Ovary (tissue), 10 donors: ENCODE results near the gene PITPNM3. TPM values are rescaled to one million over a fixed set of nuclear protein-coding genes. Genes with fewer than 3 reads are reported as not detected.

Source experiments
- DNase-seq, 5 donors: peaks; one replicate each; pipeline ENCODE4 v3.0.0-alpha.2; 2019 to 2020
- H3K27ac ChIP-seq, 2 donors: fragments of 200-600 bp; one replicate each; pipeline versions ENCODE4 v1.5.1 to v1.8.0; 2019 to 2022
- H3K27me3 ChIP-seq: fragments of 200-600 bp; one replicate; pipeline ENCODE4 v1.8.0; 2022
- H3K36me3 ChIP-seq: fragments of 200-600 bp; sonication (generic); one replicate; pipeline ENCODE4 v1.5.1; 2019
- H3K4me1 ChIP-seq: one replicate; pipeline ENCODE4 v1.8.1; 2013; ENCODE audit warnings: mild to moderate bottlenecking, moderate library complexity; ENCODE audit not compliant: insufficient read depth
- H3K4me3 ChIP-seq: fragments of 200-600 bp; sonication (generic); one replicate; pipeline ENCODE4 v1.5.1; 2017
- H3K9me3 ChIP-seq, 2 donors: fragments of 200-600 bp in 1 of 2; sonication (generic) in 1 of 2; one replicate each; pipeline versions ENCODE4 v1.5.1 to v1.8.1; 2013 to 2019; ENCODE audit warnings: mild to moderate bottlenecking in 1 of 2, moderate library complexity in 1 of 2
- CTCF ChIP-seq, 3 donors: fragments of 450-650 bp in 2 of 3; fragments of 200-600 bp in 1 of 3; IDR thresholded peaks; one replicate each; pipeline versions ENCODE4 v1.5.1 to v1.8.0; 2016 to 2022; ENCODE audit warnings: antibody characterized with exemption in 3 of 3, mild to moderate bottlenecking in 1 of 3
- EP300 ChIP-seq: sonication (generic); formaldehyde crosslinking; IDR thresholded peaks from one replicate; pipeline ENCODE4 v1.6.1; 2017; ENCODE audit warnings: antibody characterized with exemption
- POLR2A ChIP-seq: fragments of 450-650 bp; IDR thresholded peaks from one replicate; pipeline ENCODE4 v1.6.1; 2017; ENCODE audit warnings: antibody characterized with exemption, mild to moderate bottlenecking, moderate library complexity
- WGBS, 3 donors: extraction: QIAGEN DNeasy Blood & Tissue Kit in 1 of 3; methylation state at CpG; one replicate each; pipeline versions ENCODE4 v1.1.5 to v1.1.7; 2013 to 2017; 5-methylcytosine and 5-hydroxymethylcytosine counted together
- intact Hi-C, 4 donors: fragments of 100-400 bp; cut with DNase I; formaldehyde crosslinking; loops; one replicate each; pipeline versions ENCODE4 v1.11.0 to v1.15.1; 2022 to 2023
- long read RNA-seq, 3 donors: library from polyadenylated mRNA in 2 of 3; unstranded in 2 of 3; transcript quantifications; one replicate each; pipeline ENCODE4 v2.0.0 and lab custom pipeline, GENCODE V29; 2021 to 2026
- polyA plus RNA-seq, 2 donors: library from polyadenylated mRNA; stranded (reverse); fragments of 200-250 nt in 1 of 2; fragments of 350-450 nt in 1 of 2; fragmentation: Illumina TruSeq in 1 of 2; extraction: RNeasy Lipid Tissue Mini Kit (QIAGEN cat#74804) in 1 of 2; gene quantifications; one replicate each; pipeline ENCODE4 v1.2.3, GENCODE V29; 2013 to 2014
- total RNA-seq, 7 donors: library from RNA; depleted of rRNA in 2 of 7; stranded (reverse); fragments of >200 nt in 2 of 7; fragmentation: NEBNext Ultra II Directional in 3 of 7; extraction: Animal tissue kit (Norgen Biotek cat#: 25700) in 3 of 7; gene quantifications; one replicate each; pipeline versions ENCODE4 v1.1.0 to v1.2.4, GENCODE V29; 2016 to 2023
- donor health status: DM: no; HTN: no; CAD: no; lungs with moderate emphysema.
- donor health status: DM: no; HTN: no; CAD: no.
- donor health status: Bipolar disorder and iron deficiency.
- donor health status: DM: yes; HTN: yes; CAD: no.
- donor health status: DM: no; HTN: no; CAD: no.
- donor health status: DM: yes; HTN: yes; CAD: no.

PITPNM3 gene
- total RNA-seq (10 to 100 TPM; 10.0 to 68.7 (median 30.3) TPM), polyA plus RNA-seq (10 to 100 TPM; 10.3 to 12.8 TPM)
- long read RNA-seq, donor 1, partial matches to known transcripts, result 2 of 33 reads
- long read RNA-seq, donor 1, other reads (novel, unspliced or antisense), result 31 of 33 reads
- long read RNA-seq, donor 2, result 0 reads
- long read RNA-seq, donor 3, partial matches to known transcripts, result 29 of 90 reads
- long read RNA-seq, donor 3, other reads (novel, unspliced or antisense), result 61 of 90 reads

DNA sequence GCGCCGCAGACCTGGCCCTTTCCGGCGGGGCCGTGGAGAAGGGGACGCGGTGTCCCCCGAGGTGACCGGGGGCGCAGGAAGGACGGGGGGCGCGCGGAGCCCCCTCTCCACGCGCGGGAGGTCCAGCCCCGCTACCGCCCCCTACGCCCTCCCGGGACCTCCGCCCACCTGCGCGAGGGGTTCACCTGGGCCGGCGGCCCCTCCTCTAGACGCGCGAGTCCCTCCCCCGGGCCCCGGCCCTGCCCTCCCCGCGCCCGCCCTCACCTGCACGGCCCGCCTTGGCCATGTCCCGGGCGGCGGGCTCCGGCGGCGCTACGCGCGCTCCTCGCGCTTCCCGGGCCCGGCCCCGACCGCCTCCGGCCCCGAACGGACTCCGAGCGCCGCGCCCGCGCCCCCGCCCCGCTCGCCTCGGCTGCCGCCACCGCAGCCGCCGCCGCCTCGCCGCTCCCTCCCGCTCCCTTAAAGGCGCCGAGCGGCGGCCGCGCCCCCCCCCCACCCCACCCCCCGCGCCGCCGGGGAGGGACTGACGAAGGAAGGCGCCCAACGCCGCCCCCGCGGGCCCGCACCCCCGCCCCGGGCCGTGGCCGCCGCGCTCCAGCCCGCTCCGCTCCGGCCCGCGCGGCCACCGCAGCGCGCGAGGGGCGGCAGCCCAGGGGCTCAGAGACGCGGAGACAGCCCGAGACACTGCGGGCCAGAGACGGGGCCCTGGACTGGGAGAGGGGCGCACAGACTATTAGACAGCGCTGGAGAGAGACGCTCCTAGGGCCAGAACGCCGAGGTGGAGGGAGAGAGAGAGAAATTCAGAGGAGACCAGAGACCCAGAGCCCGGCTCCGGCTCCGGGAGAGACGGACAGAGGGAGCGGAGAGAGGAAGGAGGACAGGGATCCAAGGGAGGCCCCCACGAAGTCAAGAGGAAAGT is at the start of gene PITPNM3:
PITPNM3 (minus strand) TSS at position 435 of the 919 bp plus-strand sequence; CDS start at position 286, 149 bp downstream.
- TF ChIP-seq EP300, result no peak
- peak; percentile 39 for TF ChIP-seq POLR2A
- 1 to 2% (median 2%) methylated on average over 70 to 121 of the region's 122 CpGs for whole genome bisulfite sequencing, 3 donors
- Histone ChIP-seq H3K4me1 (peaks cover 31% of the 10 kb centered on the region), H3K4me3 (peak within 1 kb of the TSS; percentile 40), H3K27ac (peak within 1 kb of the TSS; percentile 87 to 91), H3K36me3 (no peaks in the 10 kb centered on the region), H3K27me3 (no peaks in the 10 kb centered on the region), H3K9me3 (no peaks in the 10 kb centered on the region)
- peak; percentile 56 to 78 (median 66) for DNase-seq
- intact Hi-C loops, result loop anchor here in 2 of 4 donors (5.0 kb wide), 1 partner anchor 84 kb away; no protein-coding TSS in a partner anchor

DNA sequence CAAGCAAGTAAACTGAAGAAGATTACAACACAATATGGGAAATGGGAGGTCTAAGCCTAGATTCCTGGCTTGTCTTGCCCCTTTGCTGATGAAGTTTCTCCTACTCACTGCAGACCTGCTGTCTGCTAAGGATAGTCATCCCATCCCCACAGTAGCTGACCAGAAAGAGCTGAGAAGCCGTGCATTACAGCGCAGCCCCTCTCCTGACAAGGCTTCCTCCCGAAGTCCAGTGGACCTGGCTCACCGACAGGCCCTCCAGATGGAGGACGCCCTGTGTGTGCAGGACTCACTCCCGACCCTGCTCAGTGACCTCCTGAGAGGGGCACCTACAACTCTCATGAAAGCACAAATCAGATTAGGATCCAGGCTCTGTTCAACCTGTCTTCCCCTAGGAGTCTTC is 48.8 kb upstream of the PITPNM3 start:
- no peak for DNase-seq
- TF ChIP-seq CTCF (IDR thresholded peaks at IDR 0.05), result no peak
- H3K9me3 ChIP-seq, result no peaks in the 10 kb centered on the region
- peaks cover 3% of the 10 kb centered on the region for H3K4me1 ChIP-seq
- H3K27me3 ChIP-seq, result no peaks in the 10 kb centered on the region
- H3K4me3 ChIP-seq, result no peak overlapping the region
- no peak overlapping the region for H3K27ac ChIP-seq
- H3K36me3 ChIP-seq, result no peaks in the 10 kb centered on the region
- 68 to 81% (median 73%) methylated on average over 6 of the region's 6 CpGs for WGBS, 3 donors
- intact Hi-C loops, result no loop called here

GRCh38 chr17:6603744-6604325 is 47.5 kb upstream of the PITPNM3 start:
- peak overlapping the region in 1 of 2 donors; percentile 1 for H3K27ac ChIP-seq
- DNase-seq, result peak; percentile 58 to 77 (median 64)
- TF ChIP-seq EP300 (no peak), POLR2A (no peak), CTCF (IDR thresholded peaks at IDR 0.05) (peak in 1 of 3 donors; percentile 8)
- WGBS, 3 donors, result 14 to 28% (median 21%) methylated on average over 3 of the region's 3 CpGs
- H3K4me3 ChIP-seq, result no peak overlapping the region
- H3K9me3 ChIP-seq, result no peaks in the 10 kb centered on the region
- no peaks in the 10 kb centered on the region for H3K36me3 ChIP-seq
- intact Hi-C loops, result no loop called here
- H3K4me1 ChIP-seq, result peaks cover 3% of the 10 kb centered on the region
- H3K27me3 ChIP-seq, result no peaks in the 10 kb centered on the region

DNA sequence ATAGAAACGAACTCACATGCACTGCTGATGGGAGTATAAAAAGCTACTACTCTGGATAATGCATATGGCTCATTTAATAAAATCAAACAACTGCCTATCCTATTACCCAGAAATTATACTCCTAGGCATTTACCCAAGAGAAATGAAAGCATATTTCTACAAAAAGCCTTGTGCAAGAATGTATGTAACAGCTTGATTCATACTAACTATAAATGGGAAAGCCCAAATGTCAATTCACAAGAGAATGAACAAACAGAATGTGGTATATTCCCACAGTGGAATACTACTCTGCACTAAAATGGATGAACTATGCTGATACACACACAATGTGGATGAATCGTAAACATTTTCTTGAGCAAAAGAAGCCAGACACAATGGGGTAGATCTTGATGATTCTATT is 45.8 kb upstream of the PITPNM3 start:
- no peak overlapping the region for H3K27ac ChIP-seq
- no peak for DNase-seq
- H3K27me3 ChIP-seq, result no peaks in the 10 kb centered on the region
- H3K4me3 ChIP-seq, result no peak overlapping the region
- no peaks in the 10 kb centered on the region for H3K36me3 ChIP-seq
- no peak for TF ChIP-seq POLR2A
- TF ChIP-seq CTCF (IDR thresholded peaks at IDR 0.05), result no peak
- TF ChIP-seq EP300, result no peak
- intact Hi-C loops, result no loop called here
- H3K4me1 ChIP-seq, result peaks cover 3% of the 10 kb centered on the region
- 92 to 96% (median 93%) methylated on average over 2 of the region's 2 CpGs for WGBS, 3 donors
- no peaks in the 10 kb centered on the region for H3K9me3 ChIP-seq
